Liver (tissue), 9 donors: Measurements from ENCODE around the gene RHOH. TPM values are rescaled to one million over a fixed set of nuclear protein-coding genes. Genes with fewer than 3 reads are reported as not detected.

Source experiments
- DNase-seq: peaks from one replicate; pipeline ENCODE4 v3.0.0-alpha.2; 2017; ENCODE audit warnings: low spot score
- H3K27ac ChIP-seq, 2 donors: one replicate each; pipeline ENCODE4 v1.7.0; 2013; ENCODE audit warnings: inconsistent platforms in 2 of 2, low read length in 2 of 2, control low read depth in 1 of 2, low read depth in 1 of 2, mild to moderate bottlenecking in 1 of 2
- H3K27me3 ChIP-seq, 4 donors: one replicate each; pipeline versions ENCODE4 v1.6.1 to v1.7.0; 2013; ENCODE audit warnings: low read length in 3 of 4, inconsistent platforms in 1 of 4, mild to moderate bottlenecking in 1 of 4, moderate library complexity in 1 of 4; ENCODE audit not compliant: control insufficient read depth in 4 of 4, insufficient read depth in 4 of 4
- H3K36me3 ChIP-seq, 4 donors: one replicate each; pipeline versions ENCODE4 v1.6.1 to v1.7.0; 2013; ENCODE audit warnings: low read length in 3 of 4, mild to moderate bottlenecking in 3 of 4, low read depth in 1 of 4, moderate library complexity in 1 of 4; ENCODE audit not compliant: control insufficient read depth in 4 of 4, insufficient read depth in 3 of 4
- H3K4me1 ChIP-seq, 4 donors: one replicate each; pipeline versions ENCODE4 v1.6.1 to v1.7.0; 2013; ENCODE audit warnings: low read length in 3 of 4, mild to moderate bottlenecking in 3 of 4, moderate library complexity in 1 of 4; ENCODE audit not compliant: control insufficient read depth in 4 of 4, insufficient read depth in 4 of 4
- H3K4me3 ChIP-seq, 3 donors: one replicate each; pipeline versions ENCODE4 v1.6.1 to v1.7.0; 2013; ENCODE audit warnings: low read length in 3 of 3, control low read depth in 1 of 3, low read depth in 1 of 3, mild to moderate bottlenecking in 1 of 3
- H3K9ac ChIP-seq, 2 donors: one replicate each; pipeline ENCODE4 v1.7.0; 2013; ENCODE audit warnings: low read length in 2 of 2, mild to moderate bottlenecking in 2 of 2, moderate library complexity in 2 of 2, control low read depth in 1 of 2, low read depth in 1 of 2
- H3K9me3 ChIP-seq, 4 donors: one replicate each; pipeline versions ENCODE4 v1.6.1 to v1.7.0; 2013; ENCODE audit warnings: low read length in 3 of 4; ENCODE audit not compliant: control insufficient read depth in 4 of 4
- ATF3 ChIP-seq: IDR thresholded peaks from 2 replicates; pipeline ENCODE4 v1.6.1; 2016; ENCODE audit warnings: antibody characterized with exemption
- CTCF ChIP-seq: fragments of 150-350 bp; IDR thresholded peaks from 2 replicates; pipeline ENCODE4 v1.5.1; 2017; ENCODE audit warnings: improper control_type of control experiment, low read depth, low read length; ENCODE audit not compliant: missing input control
- EGR1 ChIP-seq, 2 donors: IDR thresholded peaks; 2 replicates each; pipeline ENCODE4 v1.6.1; 2016 to 2018; ENCODE audit warnings: antibody characterized with exemption in 2 of 2, low read depth in 2 of 2
- FOXA1 ChIP-seq: IDR thresholded peaks from 2 replicates; pipeline ENCODE4 v1.6.1; 2016; ENCODE audit warnings: antibody characterized with exemption
- HNF4A ChIP-seq, 2 donors: conservative IDR thresholded peaks; 2 replicates each; pipeline ENCODE4 v1.6.1; 2016; ENCODE audit warnings: antibody characterized with exemption in 2 of 2, mild to moderate bottlenecking in 2 of 2
- JUND ChIP-seq, 2 donors: IDR thresholded peaks; 2 replicates each; pipeline ENCODE4 v1.6.1; 2016; ENCODE audit warnings: antibody characterized with exemption in 2 of 2
- NR2F2 ChIP-seq: IDR thresholded peaks from 2 replicates; pipeline ENCODE4 v1.6.1; 2016; ENCODE audit warnings: antibody characterized with exemption
- RAD21 ChIP-seq, 2 donors: IDR thresholded peaks; 2 replicates each; pipeline ENCODE4 v1.6.1; 2016; ENCODE audit warnings: antibody characterized with exemption in 2 of 2, mild to moderate bottlenecking in 2 of 2
- RXRA ChIP-seq, 2 donors: IDR thresholded peaks; 2 replicates each; pipeline ENCODE4 v1.6.1; 2017 to 2018; ENCODE audit warnings: antibody characterized with exemption in 2 of 2, mild to moderate bottlenecking in 1 of 2
- SP1 ChIP-seq: IDR thresholded peaks from 2 replicates; pipeline ENCODE4 v1.6.1; 2018; ENCODE audit warnings: antibody characterized with exemption, mild to moderate bottlenecking
- YY1 ChIP-seq: IDR thresholded peaks from 2 replicates; pipeline ENCODE4 v1.6.1; 2016; ENCODE audit warnings: antibody characterized with exemption, mild to moderate bottlenecking
- WGBS: extraction: QIAGEN DNeasy Blood & Tissue Kit; methylation state at CpG from one replicate; pipeline ENCODE4 v1.1.7; 2013; 5-methylcytosine and 5-hydroxymethylcytosine counted together
- polyA plus RNA-seq, 2 donors: library from polyadenylated mRNA; stranded (reverse) in 1 of 2; unstranded in 1 of 2; fragments of 200-250 nt in 1 of 2; fragments of >200 nt in 1 of 2; fragmentation: Nextera tagmentation in 1 of 2; extraction: Ambion mirVana in 1 of 2; gene quantifications; one replicate each; pipeline versions ENCODE4 v1.2.1 to v1.2.3, GENCODE V29; 2013 to 2015
- total RNA-seq, 2 donors: library from RNA; depleted of rRNA; stranded (reverse); fragments of >200 nt; gene quantifications; one replicate each; pipeline ENCODE4 v1.2.3, GENCODE V29; 2014
- TF ChIP-seq, protein P1 (sequence below): IDR thresholded peaks from 2 replicates; pipeline ENCODE4 v1.6.1; 2016; ENCODE audit warnings: antibody characterized with exemption
- TF ChIP-seq, protein P2 (sequence below): IDR thresholded peaks from 2 replicates; pipeline ENCODE4 v1.6.1; 2016; ENCODE audit warnings: antibody characterized with exemption, mild to moderate bottlenecking
- donor health status: healthy.
- donor health status: healthy.
- donor health status: healthy.
- donor health status: healthy.
- donor health status: healthy.

The RHOH gene
- total and polyA plus RNA-seq, 4 donors = 0.56 to 2.3 (median 1.3) TPM

DNA sequence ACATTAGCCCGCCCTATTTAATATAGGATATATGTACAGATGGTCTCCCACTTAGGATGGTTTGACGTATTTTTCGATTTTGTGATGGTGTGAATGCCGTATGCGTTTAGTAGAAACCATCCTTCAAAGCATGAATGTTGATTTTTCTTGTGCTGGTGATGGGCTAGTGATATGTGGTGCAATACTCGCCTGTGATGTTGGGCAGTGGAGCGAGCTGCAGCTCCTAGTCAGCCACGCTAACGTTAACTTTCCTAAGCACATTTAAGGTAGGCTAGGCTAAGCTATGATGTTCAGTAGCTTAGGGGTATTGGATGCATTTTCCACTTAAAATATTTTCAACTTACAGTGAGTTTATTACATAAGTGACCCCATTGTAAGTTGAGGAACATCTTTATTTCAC is 36.6 kb upstream of the RHOH start:
- H3K27ac ChIP-seq = no peak overlapping the region
- no peaks in the 10 kb centered on the region for H3K9me3 ChIP-seq
- peaks cover 0 to 4% (median 0%) of the 10 kb centered on the region in 4 donors for H3K4me1 ChIP-seq
- DNase-seq = no peak
- no peaks in the 10 kb centered on the region for H3K36me3 ChIP-seq
- no peak overlapping the region for H3K9ac ChIP-seq
- WGBS = 97% methylated on average over 9 of the region's 9 CpGs
- no peaks in the 10 kb centered on the region for H3K27me3 ChIP-seq
- TF ChIP-seq ATF3 = no peak
- TF ChIP-seq YY1 = no peak
- no peak for TF ChIP-seq RXRA (IDR thresholded peaks at IDR 0.05)
- TF ChIP-seq, protein P1, sequence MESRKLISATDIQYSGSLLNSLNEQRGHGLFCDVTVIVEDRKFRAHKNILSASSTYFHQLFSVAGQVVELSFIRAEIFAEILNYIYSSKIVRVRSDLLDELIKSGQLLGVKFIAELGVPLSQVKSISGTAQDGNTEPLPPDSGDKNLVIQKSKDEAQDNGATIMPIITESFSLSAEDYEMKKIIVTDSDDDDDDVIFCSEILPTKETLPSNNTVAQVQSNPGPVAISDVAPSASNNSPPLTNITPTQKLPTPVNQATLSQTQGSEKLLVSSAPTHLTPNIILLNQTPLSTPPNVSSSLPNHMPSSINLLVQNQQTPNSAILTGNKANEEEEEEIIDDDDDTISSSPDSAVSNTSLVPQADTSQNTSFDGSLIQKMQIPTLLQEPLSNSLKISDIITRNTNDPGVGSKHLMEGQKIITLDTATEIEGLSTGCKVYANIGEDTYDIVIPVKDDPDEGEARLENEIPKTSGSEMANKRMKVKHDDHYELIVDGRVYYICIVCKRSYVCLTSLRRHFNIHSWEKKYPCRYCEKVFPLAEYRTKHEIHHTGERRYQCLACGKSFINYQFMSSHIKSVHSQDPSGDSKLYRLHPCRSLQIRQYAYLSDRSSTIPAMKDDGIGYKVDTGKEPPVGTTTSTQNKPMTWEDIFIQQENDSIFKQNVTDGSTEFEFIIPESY = no peak
- no peak for TF ChIP-seq HNF4A (conservative IDR thresholded peaks at IDR 0.05)
- TF ChIP-seq SP1 = no peak
- TF ChIP-seq CTCF = no peak
- no peak for TF ChIP-seq NR2F2
- H3K4me3 ChIP-seq = no peak overlapping the region

DNA sequence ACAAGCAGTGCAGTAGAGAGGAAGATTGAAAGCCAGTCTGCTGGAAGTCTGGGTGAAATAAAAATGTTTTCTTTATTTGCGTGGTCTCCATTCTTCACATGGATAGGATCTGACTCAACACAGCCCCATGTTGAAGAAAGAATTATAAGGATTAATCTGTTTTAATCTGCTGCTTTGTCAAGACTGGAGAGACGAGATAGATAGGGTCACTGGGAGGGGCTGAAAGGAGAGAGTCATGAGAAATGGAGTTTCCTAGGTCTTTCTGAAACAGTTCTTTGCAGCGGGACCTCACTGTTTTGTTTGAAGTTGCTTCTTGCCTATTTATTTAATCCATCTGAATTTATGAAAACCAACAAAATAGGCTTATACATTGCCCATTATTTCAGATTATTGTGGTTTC is 32.4 kb upstream of the RHOH start:
- peaks cover 0 to 6% (median 0%) of the 10 kb centered on the region in 4 donors for H3K9me3 ChIP-seq
- H3K4me1 ChIP-seq = no peaks in the 10 kb centered on the region
- DNase-seq = no peak
- no peak overlapping the region for H3K4me3 ChIP-seq
- peaks cover 0 to 7% (median 0%) of the 10 kb centered on the region in 4 donors for H3K36me3 ChIP-seq
- H3K27ac ChIP-seq = no peak overlapping the region
- TF ChIP-seq RXRA (IDR thresholded peaks at IDR 0.05) = no peak
- no peak for TF ChIP-seq RAD21 (IDR thresholded peaks at IDR 0.05)
- no peak for TF ChIP-seq ATF3
- no peak for TF ChIP-seq JUND (IDR thresholded peaks at IDR 0.05)
- TF ChIP-seq SP1 = no peak
- TF ChIP-seq FOXA1 = no peak
- TF ChIP-seq, protein P1 = no peak
- TF ChIP-seq, protein P2, sequence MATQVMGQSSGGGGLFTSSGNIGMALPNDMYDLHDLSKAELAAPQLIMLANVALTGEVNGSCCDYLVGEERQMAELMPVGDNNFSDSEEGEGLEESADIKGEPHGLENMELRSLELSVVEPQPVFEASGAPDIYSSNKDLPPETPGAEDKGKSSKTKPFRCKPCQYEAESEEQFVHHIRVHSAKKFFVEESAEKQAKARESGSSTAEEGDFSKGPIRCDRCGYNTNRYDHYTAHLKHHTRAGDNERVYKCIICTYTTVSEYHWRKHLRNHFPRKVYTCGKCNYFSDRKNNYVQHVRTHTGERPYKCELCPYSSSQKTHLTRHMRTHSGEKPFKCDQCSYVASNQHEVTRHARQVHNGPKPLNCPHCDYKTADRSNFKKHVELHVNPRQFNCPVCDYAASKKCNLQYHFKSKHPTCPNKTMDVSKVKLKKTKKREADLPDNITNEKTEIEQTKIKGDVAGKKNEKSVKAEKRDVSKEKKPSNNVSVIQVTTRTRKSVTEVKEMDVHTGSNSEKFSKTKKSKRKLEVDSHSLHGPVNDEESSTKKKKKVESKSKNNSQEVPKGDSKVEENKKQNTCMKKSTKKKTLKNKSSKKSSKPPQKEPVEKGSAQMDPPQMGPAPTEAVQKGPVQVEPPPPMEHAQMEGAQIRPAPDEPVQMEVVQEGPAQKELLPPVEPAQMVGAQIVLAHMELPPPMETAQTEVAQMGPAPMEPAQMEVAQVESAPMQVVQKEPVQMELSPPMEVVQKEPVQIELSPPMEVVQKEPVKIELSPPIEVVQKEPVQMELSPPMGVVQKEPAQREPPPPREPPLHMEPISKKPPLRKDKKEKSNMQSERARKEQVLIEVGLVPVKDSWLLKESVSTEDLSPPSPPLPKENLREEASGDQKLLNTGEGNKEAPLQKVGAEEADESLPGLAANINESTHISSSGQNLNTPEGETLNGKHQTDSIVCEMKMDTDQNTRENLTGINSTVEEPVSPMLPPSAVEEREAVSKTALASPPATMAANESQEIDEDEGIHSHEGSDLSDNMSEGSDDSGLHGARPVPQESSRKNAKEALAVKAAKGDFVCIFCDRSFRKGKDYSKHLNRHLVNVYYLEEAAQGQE = no peak
- TF ChIP-seq EGR1 (IDR thresholded peaks at IDR 0.05; ENCODE audit: low read depth in 2 of 2) = no peak
- H3K9ac ChIP-seq = no peak overlapping the region
- H3K27me3 ChIP-seq = no peaks in the 10 kb centered on the region
- WGBS = 96% methylated on average over 3 of the region's 3 CpGs
